HG02938 (cell line): ENCODE data around the gene SPTB.
"Not testable (repeated sequence)": the region's sequence is repeated elsewhere in the genome, so short reads cannot be mapped to it uniquely, and the experiment has no call there.

Experiments
- ATAC-seq: cut with Tn5 transposase; IDR thresholded peaks from one replicate; pipeline ENCODE4 v1.9.1; 2021; ENCODE audit warnings: mild to moderate bottlenecking, moderate library complexity; ENCODE audit not compliant: unreplicated experiment

Gene SPTB

GRCh38 chr14:64879635-64880220 is at the start of gene SPTB:
TSS of gene SPTB (minus strand) at chr14:64879907. CDS start at chr14:64823094, 56,813 bp downstream.
- no peak for ATAC-seq

DNA sequence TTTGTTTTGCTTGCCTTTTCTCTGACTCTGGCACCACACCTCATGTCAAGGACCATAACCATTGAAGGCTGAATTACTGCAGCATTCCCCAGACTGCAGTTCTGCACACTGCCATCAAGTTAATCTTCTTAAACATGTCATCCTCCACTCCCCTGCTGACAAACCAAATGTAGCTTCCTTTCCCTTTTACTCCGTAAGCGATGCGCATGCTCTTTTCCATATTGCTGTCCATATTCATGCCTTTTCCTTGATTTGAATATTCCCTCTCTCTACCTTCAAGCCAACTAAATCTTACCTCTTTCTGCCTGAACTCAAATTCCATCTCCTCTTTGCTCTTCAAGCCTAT is 49.3 kb upstream of the SPTB start:
- no peak for ATAC-seq

DNA sequence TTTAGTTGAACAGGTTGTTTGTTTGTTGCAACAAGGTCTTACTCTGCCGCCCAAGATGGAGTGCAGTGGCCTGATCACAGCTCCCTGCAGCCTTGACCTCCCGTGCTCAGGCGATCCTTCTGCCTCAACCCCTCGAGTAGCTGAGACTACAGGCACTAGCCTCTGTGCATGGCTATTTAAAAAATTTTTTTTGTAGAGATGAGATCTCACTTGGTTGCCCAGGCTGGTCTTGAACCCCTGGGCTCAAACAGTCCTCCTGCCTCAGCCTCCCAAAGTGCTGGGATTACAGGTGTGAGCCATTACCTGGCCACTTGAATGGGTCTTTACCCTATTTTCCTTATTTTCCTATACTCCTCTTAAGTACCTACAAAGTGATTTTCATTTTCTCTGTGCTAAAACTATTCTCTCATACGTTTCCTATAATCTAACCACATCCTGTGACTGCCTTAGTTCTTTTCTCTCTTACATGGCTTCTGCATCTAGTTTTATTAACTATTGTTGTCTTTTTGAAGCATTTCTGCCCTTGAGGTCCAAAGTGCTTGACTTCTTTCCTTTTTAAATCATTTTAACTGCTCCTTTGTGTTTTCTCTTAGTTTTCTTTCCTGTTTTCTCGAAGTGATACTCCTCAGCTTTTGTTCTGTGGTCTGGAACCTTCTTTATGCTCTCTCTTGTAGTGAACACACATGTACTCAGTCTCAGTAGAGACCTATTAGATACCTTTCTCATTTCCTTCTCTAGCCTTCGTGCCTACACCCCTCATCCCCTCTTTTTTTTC is 48.7 kb upstream of the SPTB start:
- peak; percentile 81 for ATAC-seq

DNA sequence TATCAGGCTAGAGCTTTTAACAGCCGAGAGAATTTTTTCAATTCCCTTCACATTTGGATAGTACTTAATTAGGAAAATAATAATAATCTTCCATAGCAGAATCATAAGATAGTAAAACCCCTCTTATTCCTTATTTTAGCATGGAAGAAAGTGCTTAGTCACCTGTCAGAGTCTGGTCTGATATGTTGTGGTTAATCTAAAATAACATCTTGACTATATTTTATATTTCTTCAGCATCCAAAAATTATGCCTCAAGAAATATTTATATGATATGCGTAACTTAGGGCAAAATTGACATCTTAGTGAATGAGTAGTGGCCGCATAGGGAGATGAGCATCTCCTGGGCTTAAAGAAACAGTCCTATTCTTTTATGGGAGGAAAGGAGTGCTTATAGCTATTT is 47.3 kb upstream of the SPTB start:
- no peak for ATAC-seq

DNA sequence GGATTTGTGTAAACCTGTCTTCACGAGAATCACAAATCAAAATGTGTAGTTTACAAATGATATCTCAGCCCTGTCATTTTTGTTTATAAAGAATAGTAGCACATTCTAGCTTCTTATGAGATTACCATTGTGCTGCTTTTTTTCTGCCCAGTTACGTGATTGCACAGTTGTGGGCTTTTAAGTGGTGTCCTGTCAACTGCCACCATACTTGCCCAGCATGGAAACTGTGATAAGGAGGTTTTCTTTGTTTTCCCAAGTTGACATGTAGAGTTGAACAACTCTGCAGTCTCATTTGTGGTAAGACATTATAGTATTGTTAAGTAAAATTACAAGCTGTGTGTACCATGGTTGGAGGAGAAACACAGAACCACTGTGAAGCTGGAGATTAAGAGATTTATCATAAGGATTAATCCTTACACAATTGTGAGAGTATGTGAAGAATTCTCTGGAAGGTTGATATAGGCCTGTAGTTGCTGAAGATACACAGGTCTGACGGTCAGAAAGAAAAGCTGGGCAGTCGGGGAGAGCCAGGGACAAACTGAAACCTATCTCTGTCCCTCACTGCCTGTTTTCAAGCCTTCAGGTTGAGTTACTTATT is 46.8 kb upstream of the SPTB start:
- ATAC-seq: no peak

- no peak for ATAC-seq
Measured at GRCh38 chr14:64923015-64923414, 43.3 kb upstream of the SPTB start.

DNA sequence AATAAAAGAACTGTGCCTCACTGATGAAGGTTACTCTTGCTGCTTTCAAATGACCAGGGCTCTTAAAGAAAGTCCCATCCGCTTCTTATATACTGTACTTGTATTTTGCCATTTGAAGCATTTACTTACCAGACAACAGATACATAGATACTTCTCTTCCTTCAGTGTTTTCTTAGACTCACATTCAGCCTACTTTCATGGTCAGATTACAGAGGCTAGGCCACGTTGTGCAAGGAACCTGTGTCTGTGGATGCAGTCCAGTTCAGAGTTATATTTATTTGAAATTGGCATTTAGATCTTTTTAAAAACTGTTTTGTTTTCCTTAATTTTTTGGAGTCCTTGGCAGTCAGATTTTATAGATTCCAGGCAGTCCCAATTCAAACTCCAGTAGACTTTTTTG is 40.8 kb upstream of the SPTB start:
- no peak for ATAC-seq

DNA sequence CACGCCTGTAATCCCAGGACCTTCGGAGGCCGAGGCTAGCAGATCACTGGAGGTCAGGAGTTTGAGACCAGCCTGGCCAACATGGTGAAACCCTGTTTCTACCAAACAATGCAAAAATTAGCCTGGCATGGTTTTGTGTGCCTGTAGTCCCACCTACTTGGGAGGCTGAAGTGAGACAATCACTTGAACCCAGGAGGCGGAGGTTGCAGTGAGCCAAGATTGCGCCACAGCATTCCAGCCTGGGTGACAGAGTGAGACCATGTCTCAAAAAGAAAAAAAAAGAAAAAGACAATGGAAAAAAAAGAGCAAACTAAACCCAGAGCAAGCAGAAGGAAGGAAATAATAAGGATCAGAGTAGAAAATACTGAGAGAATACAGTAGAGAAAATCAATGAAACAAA is 39.9 kb upstream of the SPTB start:
- ATAC-seq: no peak

GRCh38 chr14:64919215-64919614 is 39.5 kb upstream of the SPTB start:
- ATAC-seq: no peak

DNA sequence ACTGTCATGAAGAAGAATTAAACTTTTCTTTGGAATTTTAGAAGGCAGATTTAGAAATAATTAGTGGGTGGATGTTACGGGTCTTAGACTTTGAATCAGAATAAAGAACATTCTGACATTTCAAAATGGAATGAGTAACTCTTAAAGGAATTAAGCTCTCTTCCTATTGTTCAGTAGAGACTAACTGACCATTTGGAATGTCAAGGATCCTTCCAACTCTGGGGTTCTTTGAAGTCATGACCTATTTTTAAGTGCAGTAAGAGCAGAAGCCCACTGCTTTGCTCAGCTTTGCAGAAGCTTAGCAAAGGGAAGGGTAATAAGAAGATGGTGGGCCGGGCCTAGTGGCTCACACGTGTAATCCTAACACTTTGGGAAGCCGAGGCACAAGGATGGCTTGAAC is 38.5 kb upstream of the SPTB start:
- ATAC-seq: no peak

- ATAC-seq: no peak
Measured at GRCh38 chr14:64915797-64916196, 36.1 kb upstream of the SPTB start.

GRCh38 chr14:64915029-64915424 is 35.3 kb upstream of the SPTB start:
- ATAC-seq: no peak

GRCh38 chr14:64914237-64915028 is 34.7 kb upstream of the SPTB start, which contains the start of gene CHURC1:
TSS of gene CHURC1 (plus strand) at chr14:64914455. CDS start at chr14:64914496, 41 bp downstream.
- ATAC-seq: peak; percentile 94

- ATAC-seq: not testable (repeated sequence)
Measured at GRCh38 chr14:64913477-64913876, 33.8 kb upstream of the SPTB start.

DNA sequence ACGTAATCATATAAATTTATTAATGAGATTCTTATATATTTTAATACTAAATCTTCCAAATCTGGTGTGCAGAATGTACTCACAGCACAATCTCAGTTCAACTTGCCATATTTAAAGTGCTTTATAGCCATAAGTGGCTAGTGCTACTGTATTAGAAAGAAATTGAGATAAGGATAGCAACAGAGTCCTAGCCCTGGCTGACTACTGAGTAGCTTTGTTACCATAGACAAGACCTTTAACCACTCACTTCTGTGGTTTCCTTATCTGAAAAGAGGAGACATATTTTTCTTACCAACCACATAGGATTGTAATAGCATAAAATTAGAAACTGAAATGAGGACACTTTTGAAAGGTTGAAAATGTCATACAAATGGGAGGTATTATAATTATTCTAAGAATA is 32.6 kb upstream of the SPTB start:
- ATAC-seq: no peak

GRCh38 chr14:64910847-64911495 is 31.3 kb upstream of the SPTB start:
- no peak for ATAC-seq

DNA sequence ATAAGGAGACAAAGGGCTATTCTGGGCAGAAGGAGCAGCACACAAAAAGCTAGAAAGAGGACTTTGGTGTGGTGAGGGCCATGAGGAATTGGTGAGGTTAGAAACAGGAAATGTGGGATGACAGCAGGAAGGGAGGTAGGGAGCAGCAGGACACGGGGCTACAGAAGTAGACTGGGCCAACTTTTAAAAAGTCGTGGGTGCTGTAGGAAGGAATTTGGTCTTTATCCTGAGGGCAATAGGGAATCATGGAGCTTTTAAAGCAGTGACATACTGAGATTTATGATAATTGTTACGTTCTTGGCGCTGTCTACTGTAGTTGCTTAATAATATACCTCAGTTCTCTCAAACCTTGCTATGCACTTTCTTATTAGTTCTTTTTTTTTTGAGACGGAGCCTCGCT is 26.3 kb upstream of the SPTB start:
- no peak for ATAC-seq

GRCh38 chr14:64899958-64900357 is 20.3 kb upstream of the SPTB start:
- no peak for ATAC-seq

- no peak for ATAC-seq
Measured at GRCh38 chr14:64891839-64892375, 12.2 kb upstream of the SPTB start.

DNA sequence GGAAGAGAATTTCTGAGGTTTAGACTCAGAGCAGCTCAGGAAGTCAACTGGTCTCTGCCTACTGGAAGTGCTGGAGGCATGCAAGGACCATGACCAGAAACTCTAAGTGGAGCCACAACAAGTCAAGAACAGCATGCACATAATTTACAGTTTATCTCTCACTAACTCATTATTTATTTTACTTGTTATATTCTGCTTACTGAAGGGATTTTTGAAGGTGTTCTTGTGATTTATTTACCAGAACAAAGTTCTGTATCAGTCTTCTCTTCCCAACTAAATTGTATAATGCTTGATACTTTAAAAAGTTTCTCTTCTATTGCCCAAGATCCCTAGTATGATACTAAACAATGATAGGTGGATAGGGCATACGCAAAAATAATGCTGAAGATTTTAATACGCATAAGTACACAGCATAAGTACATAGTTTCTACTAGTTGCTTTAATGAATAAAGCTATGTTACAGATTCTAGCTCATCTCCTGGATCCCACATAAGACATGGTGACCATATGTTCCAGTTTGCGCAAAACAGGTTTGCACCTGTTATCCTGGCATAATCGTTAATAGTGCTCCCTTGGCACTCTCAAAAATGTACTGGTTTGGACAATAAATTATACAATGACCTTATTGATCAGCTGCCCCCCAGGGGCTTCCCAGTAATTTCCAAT is 11.6 kb upstream of the SPTB start:
- no peak for ATAC-seq
